Stimulated activated memory B cell treated with anti-CD40 and anti-IgM and Interleukin-4, amounts not matched to agents 10 μg/mL and 1 μg/mL and 100 μg/mL, for 72 hours (primary cell): Measurements from ENCODE around the gene TPP1.

Experiments
- ATAC-seq: fragments of 150-1000 bp; cut with Tn5 transposase; 2 replicates; pipeline ENCODE4 v1.10.0; 2021
- H3K27ac Mint-ChIP-seq: one replicate; pipeline ENCODE4 v1.8.0; 2022; ENCODE audit warnings: mild to moderate bottlenecking, mixed read lengths
- H3K27me3 Mint-ChIP-seq: one replicate; pipeline ENCODE4 v1.8.0; 2022; ENCODE audit warnings: mixed read lengths
- H3K36me3 Mint-ChIP-seq: one replicate; pipeline ENCODE4 v1.8.0; 2022; ENCODE audit warnings: mixed read lengths
- H3K4me1 Mint-ChIP-seq: one replicate; pipeline ENCODE4 v1.8.0; 2022; ENCODE audit warnings: mixed read lengths
- H3K4me3 Mint-ChIP-seq: one replicate; pipeline ENCODE4 v1.8.0; 2022; ENCODE audit warnings: mild to moderate bottlenecking, moderate library complexity, mixed read lengths
- H3K9me3 Mint-ChIP-seq: one replicate; pipeline ENCODE4 v1.8.0; 2022; ENCODE audit warnings: mixed read lengths

TPP1 gene

DNA sequence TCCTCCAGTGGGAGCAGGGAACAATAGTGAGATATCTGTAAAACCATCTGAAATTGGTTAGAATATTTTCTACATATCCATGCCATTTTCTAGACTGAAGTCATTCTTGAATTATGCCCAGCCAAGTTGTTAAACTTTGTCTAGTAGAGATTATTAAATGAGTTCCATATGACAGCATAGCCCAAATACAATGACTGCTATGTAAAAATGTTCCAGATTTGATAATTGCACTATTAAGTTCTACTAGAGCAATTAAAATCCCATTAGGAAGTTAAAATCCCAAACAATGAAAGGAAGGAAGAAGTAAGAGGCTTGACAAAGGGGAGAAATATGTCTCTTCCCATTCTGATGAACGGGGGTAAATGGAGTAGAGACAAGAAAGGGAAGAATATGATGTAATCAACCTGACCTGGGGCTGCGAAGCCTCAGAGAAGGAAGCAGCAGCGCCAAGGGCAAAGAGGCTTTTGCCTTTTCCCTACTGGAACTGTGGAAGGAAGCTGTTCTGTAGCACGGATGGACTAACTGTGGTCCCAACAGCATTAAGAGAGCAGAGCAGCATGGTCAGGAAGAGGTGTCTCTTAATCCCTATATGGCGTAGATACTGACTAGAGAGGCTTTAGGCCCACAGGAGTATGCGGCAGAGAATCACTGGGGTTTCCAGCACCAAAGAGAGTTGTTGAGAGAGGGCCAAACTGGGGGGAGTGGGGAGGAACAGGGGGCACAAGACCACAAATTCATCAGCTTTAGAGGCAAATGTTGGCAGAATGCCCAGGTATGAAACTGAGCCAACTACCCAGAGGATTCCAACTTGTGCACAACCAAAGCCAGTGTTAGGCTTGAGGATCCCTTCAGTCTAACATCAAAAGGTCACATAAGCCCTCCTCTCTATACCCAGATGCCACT is 42.5 kb downstream of the TPP1 start:
- Mint-ChIP-seq H3K27me3 (no peaks in the 10 kb centered on the region), H3K36me3 (peaks cover 51% of the 10 kb centered on the region), H3K4me1 (peaks cover 6% of the 10 kb centered on the region), H3K27ac (no peak overlapping the region), H3K4me3 (no peak overlapping the region), H3K9me3 (no peaks in the 10 kb centered on the region)
- no peak for ATAC-seq

DNA sequence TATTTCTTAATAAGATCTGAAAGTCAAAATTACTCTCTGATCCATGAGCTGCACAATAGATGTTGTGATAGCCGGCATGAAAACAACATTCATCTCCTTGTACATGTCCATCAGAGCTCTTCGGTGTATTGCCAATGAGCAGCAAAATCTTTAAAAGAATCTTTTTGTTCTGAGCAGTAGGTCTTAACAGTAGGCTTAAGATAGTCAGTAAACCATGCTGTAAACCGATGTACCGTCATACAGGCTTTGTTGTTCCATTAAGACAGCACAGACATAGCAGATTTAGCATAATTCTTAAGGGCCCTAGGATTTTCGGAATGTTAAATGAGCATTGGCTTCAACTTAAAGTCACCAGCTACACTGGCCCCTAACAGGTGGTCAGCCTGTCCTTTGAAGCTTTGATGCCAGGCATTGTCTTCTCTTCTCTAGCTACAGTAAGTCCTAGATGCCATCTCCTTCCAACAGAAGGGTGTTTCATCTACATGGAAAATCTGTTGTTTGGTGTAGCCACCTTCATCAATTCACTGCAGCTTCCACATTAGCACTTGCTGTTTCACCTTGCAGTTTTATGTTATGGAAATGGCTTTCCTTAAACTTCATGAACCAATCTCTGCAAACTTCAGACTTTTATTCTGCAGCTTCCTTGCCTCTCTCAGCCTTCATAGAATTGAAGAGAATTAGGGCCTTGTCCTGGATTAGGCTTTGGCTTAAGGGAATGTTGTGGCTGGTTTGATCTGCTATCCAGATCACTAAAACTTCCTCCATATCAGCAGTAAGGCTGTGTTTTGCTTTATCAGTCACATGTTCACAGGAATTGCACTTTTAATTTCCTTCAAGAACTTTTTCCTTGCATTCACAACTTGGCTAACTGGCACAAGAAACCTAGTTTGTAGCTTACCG is 44.2 kb downstream of the TPP1 start:
- Mint-ChIP-seq H3K4me1 (peaks cover 6% of the 10 kb centered on the region), H3K9me3 (no peaks in the 10 kb centered on the region)

GRCh38 chr11:6572215-6572614 is 47.0 kb downstream of the TPP1 start:
- H3K27ac Mint-ChIP-seq = no peak overlapping the region
- ATAC-seq = no peak

More for the DNA sequence above, 44.2 kb downstream of the TPP1 start:
- H3K27me3 Mint-ChIP-seq = no peaks in the 10 kb centered on the region
- H3K4me3 Mint-ChIP-seq = no peak overlapping the region
- ATAC-seq = no peak
- peaks cover 47% of the 10 kb centered on the region for H3K36me3 Mint-ChIP-seq
- H3K27ac Mint-ChIP-seq = no peak overlapping the region

DNA sequence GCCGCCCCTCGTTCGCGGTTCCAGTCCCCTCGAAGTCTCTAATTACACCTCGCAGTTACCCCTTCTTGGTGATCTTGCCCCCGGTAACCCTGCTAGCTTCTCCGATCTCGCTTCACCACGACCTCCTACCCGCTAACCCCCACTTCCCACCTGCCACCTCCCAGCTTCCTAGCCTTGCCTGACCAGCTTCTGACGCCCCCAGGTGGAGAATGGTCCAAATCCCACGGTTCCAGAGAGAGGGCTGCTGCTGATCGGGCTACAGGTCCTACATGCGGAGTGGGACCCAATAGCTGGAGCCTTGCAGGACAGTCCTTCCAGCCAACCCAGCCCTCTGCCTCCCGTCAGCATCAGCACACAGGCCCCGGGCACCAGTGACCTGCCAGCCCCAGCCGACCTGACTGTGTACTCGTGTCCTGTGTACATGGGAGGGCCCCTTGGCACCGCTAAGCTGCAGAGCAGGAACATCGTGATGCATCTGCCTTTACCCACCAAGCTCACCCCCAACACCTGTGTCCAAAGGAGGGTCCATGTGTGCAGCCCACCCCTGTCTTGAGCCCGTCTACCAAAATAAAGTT is 47.7 kb downstream of the TPP1 start:
- no peaks in the 10 kb centered on the region for H3K27me3 Mint-ChIP-seq
- no peak overlapping the region for H3K4me3 Mint-ChIP-seq
- peaks cover 5% of the 10 kb centered on the region for H3K4me1 Mint-ChIP-seq
- ATAC-seq = no peak
- no peaks in the 10 kb centered on the region for H3K9me3 Mint-ChIP-seq
- peaks cover 53% of the 10 kb centered on the region for H3K36me3 Mint-ChIP-seq
- H3K27ac Mint-ChIP-seq = no peak overlapping the region

More at GRCh38 chr11:6572215-6572614, 47.0 kb downstream of the TPP1 start:
- Mint-ChIP-seq H3K4me3 (no peak overlapping the region), H3K4me1 (peaks cover 5% of the 10 kb centered on the region), H3K36me3 (peaks cover 53% of the 10 kb centered on the region), H3K27me3 (no peaks in the 10 kb centered on the region), H3K9me3 (no peaks in the 10 kb centered on the region)

DNA sequence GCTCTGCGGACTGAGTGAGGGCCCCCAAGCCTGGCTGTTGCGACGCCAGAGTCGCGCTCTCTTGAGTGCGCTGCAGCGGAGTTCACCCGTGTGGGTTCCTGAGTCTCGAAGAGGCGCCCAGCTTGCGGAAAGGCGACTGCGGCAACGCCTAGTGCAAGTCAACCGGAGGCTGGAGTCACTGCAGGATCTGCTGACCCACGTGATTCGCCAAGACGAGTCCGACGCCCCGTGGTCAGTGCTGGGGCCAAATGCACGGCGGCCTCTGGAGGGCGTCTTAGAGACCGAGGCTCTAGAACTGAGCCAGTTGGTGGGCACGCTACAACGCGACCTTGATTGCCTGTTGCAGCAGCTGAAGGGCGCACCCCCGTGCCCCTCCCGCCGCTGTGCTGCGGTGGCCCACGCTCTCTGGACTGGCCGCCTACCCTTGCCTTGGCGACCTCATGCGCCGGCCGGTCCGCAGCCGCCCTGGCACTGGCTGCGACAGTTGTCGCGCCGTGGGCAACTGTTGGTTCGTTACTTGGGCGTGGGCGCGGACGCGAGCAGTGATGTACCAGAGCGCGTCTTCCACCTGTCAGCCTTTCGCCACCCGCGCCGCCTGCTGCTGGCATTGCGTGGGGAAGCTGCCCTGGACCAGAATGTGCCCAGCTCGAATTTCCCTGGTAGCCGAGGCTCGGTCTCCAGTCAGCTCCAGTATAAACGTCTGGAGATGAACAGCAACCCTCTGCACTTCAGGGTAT is 48.4 kb downstream of the TPP1 start:
- no peaks in the 10 kb centered on the region for H3K9me3 Mint-ChIP-seq
- H3K27me3 Mint-ChIP-seq = no peaks in the 10 kb centered on the region

GRCh38 chr11:6569706-6570105 is 49.5 kb downstream of the TPP1 start:
- H3K27ac Mint-ChIP-seq = no peak overlapping the region
- peaks cover 51% of the 10 kb centered on the region for H3K36me3 Mint-ChIP-seq
- peaks cover 9% of the 10 kb centered on the region for H3K4me1 Mint-ChIP-seq
- no peaks in the 10 kb centered on the region for H3K27me3 Mint-ChIP-seq
- no peak for ATAC-seq
- no peak overlapping the region for H3K4me3 Mint-ChIP-seq
- H3K9me3 Mint-ChIP-seq = no peaks in the 10 kb centered on the region

More for the DNA sequence above, 48.4 kb downstream of the TPP1 start:
- Mint-ChIP-seq H3K27ac (no peak overlapping the region), H3K36me3 (peaks cover 50% of the 10 kb centered on the region), H3K4me1 (peaks cover 5% of the 10 kb centered on the region), H3K4me3 (no peak overlapping the region)
- ATAC-seq = no peak

- ATAC-seq = no peak
- H3K36me3 Mint-ChIP-seq = peaks cover 53% of the 10 kb centered on the region
- peaks cover 9% of the 10 kb centered on the region for H3K4me1 Mint-ChIP-seq
- no peak overlapping the region for H3K4me3 Mint-ChIP-seq
- H3K9me3 Mint-ChIP-seq = no peaks in the 10 kb centered on the region
- H3K27me3 Mint-ChIP-seq = no peaks in the 10 kb centered on the region
- H3K27ac Mint-ChIP-seq = no peak overlapping the region
These were observed 50.9 kb downstream of the TPP1 start for GRCh38 chr11:6568191-6568918.

DNA sequence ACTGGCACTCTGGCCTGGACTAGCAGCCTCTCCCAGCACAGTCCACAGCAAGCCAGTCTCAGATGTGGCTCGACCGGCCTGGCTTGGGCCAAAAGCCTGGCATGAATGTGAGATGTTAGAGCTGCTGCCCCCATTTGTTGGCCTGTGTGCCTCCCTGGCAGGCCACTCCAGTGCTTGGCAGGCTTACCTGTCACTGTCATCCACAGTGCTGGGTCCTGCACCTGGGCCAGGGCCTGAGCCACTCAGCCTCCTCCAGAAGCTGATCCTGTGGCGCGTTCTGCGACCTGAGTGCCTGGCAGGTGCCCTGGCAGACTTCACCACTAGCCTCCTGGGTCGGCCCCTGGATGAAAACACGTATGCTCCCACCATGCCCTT is 51.9 kb downstream of the TPP1 start:
- Mint-ChIP-seq H3K4me1 (peaks cover 9% of the 10 kb centered on the region), H3K9me3 (no peaks in the 10 kb centered on the region), H3K4me3 (no peak overlapping the region), H3K27me3 (no peaks in the 10 kb centered on the region), H3K36me3 (peaks cover 46% of the 10 kb centered on the region), H3K27ac (no peak overlapping the region)
- no peak for ATAC-seq

DNA sequence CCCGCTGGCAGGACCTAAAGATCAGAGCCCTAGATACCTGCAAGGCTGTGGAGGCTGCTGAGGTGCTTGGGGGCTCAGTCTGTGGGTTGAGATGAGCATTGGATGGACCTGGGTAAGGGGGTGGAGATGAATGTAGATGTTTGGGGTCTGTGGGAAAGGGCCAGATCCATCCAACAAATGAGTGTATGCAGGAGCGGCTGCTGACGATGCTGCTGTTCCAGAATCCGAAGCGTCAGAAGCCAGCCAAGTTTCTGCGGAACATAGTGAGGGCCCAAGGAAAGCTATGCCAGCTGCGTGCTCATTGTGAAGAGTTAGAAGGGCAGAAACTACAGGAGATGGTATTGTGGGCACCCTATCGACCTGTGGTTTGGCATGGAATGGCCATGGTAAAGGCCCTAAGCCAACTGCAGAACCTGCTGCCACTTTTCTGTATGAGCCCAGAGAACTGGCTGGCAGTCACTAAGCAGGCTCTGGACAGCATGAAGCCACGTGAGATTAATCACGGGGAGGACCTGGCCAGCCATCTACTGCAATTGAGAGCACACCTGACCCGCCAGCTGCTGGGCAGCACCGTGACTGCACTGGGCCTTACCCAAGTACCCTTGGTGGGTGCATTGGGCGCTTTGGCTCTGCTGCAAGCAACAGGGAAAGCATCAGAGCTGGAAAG is 52.4 kb downstream of the TPP1 start:
- ATAC-seq = no peak
- Mint-ChIP-seq H3K4me3 (no peak overlapping the region), H3K4me1 (peaks cover 9% of the 10 kb centered on the region), H3K36me3 (peaks cover 47% of the 10 kb centered on the region), H3K27ac (no peak overlapping the region), H3K27me3 (no peaks in the 10 kb centered on the region), H3K9me3 (no peaks in the 10 kb centered on the region)

- Mint-ChIP-seq H3K36me3 (peaks cover 45% of the 10 kb centered on the region), H3K27ac (no peak overlapping the region)
These were observed 53.1 kb downstream of the TPP1 start for GRCh38 chr11:6565988-6566703.

DNA sequence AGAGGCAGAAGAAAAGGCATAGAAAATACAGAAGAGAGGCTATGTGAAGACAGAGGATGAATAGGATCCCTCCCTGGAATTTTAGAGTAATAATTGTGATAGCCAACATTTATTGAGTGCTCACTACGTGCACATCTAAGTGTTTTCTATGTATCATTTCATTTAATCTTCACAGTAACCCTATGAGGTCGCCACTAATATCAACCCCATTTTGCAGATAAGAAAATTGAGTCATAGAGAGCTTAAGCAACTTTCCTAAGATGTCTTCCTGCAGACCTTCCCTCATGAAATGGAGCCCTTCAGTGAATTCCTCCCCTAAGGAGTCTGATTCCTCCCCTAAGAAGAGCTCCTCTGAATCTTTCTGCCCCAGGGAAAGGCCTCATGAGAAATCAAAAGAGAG is 53.9 kb downstream of the TPP1 start:
- peaks cover 46% of the 10 kb centered on the region for H3K36me3 Mint-ChIP-seq
- no peak overlapping the region for H3K4me3 Mint-ChIP-seq
- no peaks in the 10 kb centered on the region for H3K27me3 Mint-ChIP-seq
- peaks cover 9% of the 10 kb centered on the region for H3K4me1 Mint-ChIP-seq
- H3K27ac Mint-ChIP-seq = no peak overlapping the region
- ATAC-seq = no peak
- no peaks in the 10 kb centered on the region for H3K9me3 Mint-ChIP-seq

More at GRCh38 chr11:6565988-6566703, 53.1 kb downstream of the TPP1 start:
- ATAC-seq = no peak
- Mint-ChIP-seq H3K9me3 (no peaks in the 10 kb centered on the region), H3K4me3 (no peak overlapping the region), H3K4me1 (peaks cover 9% of the 10 kb centered on the region), H3K27me3 (no peaks in the 10 kb centered on the region)

- Mint-ChIP-seq H3K4me1 (peaks cover 7% of the 10 kb centered on the region), H3K27ac (no peak overlapping the region)
These were observed 55.6 kb downstream of the TPP1 start for GRCh38 chr11:6563667-6564066.

DNA sequence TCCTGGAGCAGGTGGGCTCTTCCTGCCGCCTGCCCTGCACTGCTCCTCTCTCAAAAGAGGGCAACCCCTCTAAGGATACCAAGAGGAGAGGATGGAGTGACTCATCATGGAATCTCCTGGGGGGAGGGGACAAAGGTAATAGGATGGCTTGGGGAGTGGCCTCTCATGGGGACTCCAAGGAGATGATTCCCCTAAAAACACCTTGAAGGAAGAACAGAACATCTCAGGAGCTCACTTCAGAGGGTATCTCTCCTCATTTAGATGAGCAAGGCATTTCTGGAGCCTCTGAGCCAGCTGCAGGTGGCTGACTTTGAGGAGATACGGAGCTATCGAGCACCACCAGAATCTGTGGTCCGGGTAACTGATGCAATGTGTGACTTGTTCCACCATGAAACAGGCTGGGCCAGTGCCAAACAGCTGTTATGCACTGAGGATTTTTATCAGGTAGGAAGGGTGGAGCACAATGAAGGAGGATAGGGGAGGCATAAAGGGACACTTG is 56.1 kb downstream of the TPP1 start:
- peaks cover 51% of the 10 kb centered on the region for H3K36me3 Mint-ChIP-seq
- no peak for ATAC-seq
- H3K27me3 Mint-ChIP-seq = no peaks in the 10 kb centered on the region
- no peaks in the 10 kb centered on the region for H3K9me3 Mint-ChIP-seq
- H3K4me1 Mint-ChIP-seq = peaks cover 4% of the 10 kb centered on the region
- H3K27ac Mint-ChIP-seq = no peak overlapping the region
- H3K4me3 Mint-ChIP-seq = no peak overlapping the region

More at GRCh38 chr11:6563667-6564066, 55.6 kb downstream of the TPP1 start:
- Mint-ChIP-seq H3K27me3 (no peaks in the 10 kb centered on the region), H3K4me3 (no peak overlapping the region), H3K9me3 (no peaks in the 10 kb centered on the region), H3K36me3 (peaks cover 51% of the 10 kb centered on the region)
- ATAC-seq = no peak
